Neural cell (in vitro differentiated cells): Measurements from ENCODE around the gene IGFL1. TPM values are rescaled to one million over a fixed set of nuclear protein-coding genes. Genes with fewer than 3 reads are reported as not detected.

Source experiments
- H2AFZ ChIP-seq: fragments of 200-600, 300-800 bp; sonication (generic), shearing (Covaris generic); 2 replicates; pipeline ENCODE4 v1.6.0; 2014; ENCODE audit warnings: low read depth, mild to moderate bottlenecking, antibody characterized with exemption, low read length, moderate library complexity
- H3F3A ChIP-seq: fragments of 200-600 bp; shearing (Covaris generic); 2 replicates; pipeline ENCODE4 v1.6.1; 2016; ENCODE audit warnings: mild to moderate bottlenecking, moderate library complexity, mixed read lengths, antibody characterized with exemption, low read length; ENCODE audit not compliant: insufficient read depth, poor library complexity, severe bottlenecking
- H3K27ac ChIP-seq: fragments of 200-600, 300-800 bp; sonication (generic), shearing (Covaris generic); 2 replicates; pipeline ENCODE4 v1.5.1; 2014; ENCODE audit warnings: mild to moderate bottlenecking, low read length, moderate library complexity
- H3K27me3 ChIP-seq: fragments of 300-800, 200-600 bp; sonication (generic), shearing (Covaris generic); 2 replicates; pipeline ENCODE4 v1.6.0; 2014; ENCODE audit warnings: mild to moderate bottlenecking, low read depth, low read length, moderate library complexity; ENCODE audit not compliant: insufficient read depth
- H3K36me3 ChIP-seq: fragments of 300-800, 200-600 bp; sonication (generic), shearing (Covaris generic); 2 replicates; pipeline ENCODE4 v1.5.1; 2014; ENCODE audit warnings: mild to moderate bottlenecking, antibody characterized with exemption, low read length, moderate library complexity; ENCODE audit not compliant: insufficient read depth
- H3K4me2 ChIP-seq: fragments of 300-800, 200-600 bp; sonication (generic), shearing (Covaris generic); 2 replicates; pipeline ENCODE4 v1.6.0; 2014; ENCODE audit warnings: mild to moderate bottlenecking, low read length
- H3K4me3 ChIP-seq: fragments of 300-800, 200-600 bp; sonication (generic), shearing (Covaris generic); 2 replicates; pipeline ENCODE4 v1.5.1; 2014; ENCODE audit warnings: mild to moderate bottlenecking, low read length, moderate library complexity
- H3K79me2 ChIP-seq: fragments of 200-600 bp; shearing (Covaris generic); replicated peaks from 2 replicates; pipeline ENCODE4 v1.6.0; 2014; ENCODE audit warnings: mild to moderate bottlenecking, low read length, moderate library complexity; ENCODE audit not compliant: insufficient read depth
- H3K9ac ChIP-seq: fragments of 300-800, 200-600 bp; sonication (generic), shearing (Covaris generic); 2 replicates; pipeline ENCODE4 v1.6.1; 2016; ENCODE audit warnings: mild to moderate bottlenecking, low read length, mixed read lengths
- H3K9me2 ChIP-seq: fragments of 200-600 bp; shearing (Covaris generic); 2 replicates; pipeline ENCODE4 v1.6.1; 2016; ENCODE audit warnings: mild to moderate bottlenecking, low read length, mixed read lengths; ENCODE audit not compliant: insufficient read depth
- H3K9me3 ChIP-seq: fragments of 200-600, 300-800 bp; sonication (generic), shearing (Covaris generic); 2 replicates; pipeline ENCODE4 v1.6.1; 2016; ENCODE audit warnings: mild to moderate bottlenecking, mixed run types, low read length, moderate library complexity, mixed read lengths
- H4K20me1 ChIP-seq: fragments of 200-600 bp; shearing (Covaris generic); 2 replicates; pipeline ENCODE4 v1.6.1; 2016; ENCODE audit warnings: mild to moderate bottlenecking, mixed run types; ENCODE audit not compliant: insufficient read depth
- EP300 ChIP-seq: fragments of 450-650 bp; conservative IDR thresholded peaks from 2 replicates; pipeline ENCODE4 v1.6.1; 2014; ENCODE audit warnings: antibody characterized with exemption, mild to moderate bottlenecking, moderate library complexity; ENCODE audit not compliant: poor library complexity, severe bottlenecking
- EZH2 ChIP-seq: fragments of 200-600, 300-800 bp; shearing (Covaris generic), sonication (generic); IDR thresholded peaks from 2 replicates; pipeline ENCODE4 v1.6.1; 2014; ENCODE audit warnings: antibody characterized with exemption, low read length, borderline replicate concordance, mild to moderate bottlenecking; ENCODE audit not compliant: insufficient read depth, poor library complexity, severe bottlenecking
- MXI1 ChIP-seq: fragments of 450-650 bp; conservative IDR thresholded peaks from 2 replicates; pipeline ENCODE4 v1.6.1; 2014; ENCODE audit warnings: antibody characterized with exemption, mild to moderate bottlenecking; ENCODE audit not compliant: poor library complexity, severe bottlenecking
- POLR2AphosphoS5 ChIP-seq: IDR thresholded peaks from 2 replicates; pipeline ENCODE4 v1.6.1; 2012
- RAD21 ChIP-seq: fragments of 450-650 bp; conservative IDR thresholded peaks from 2 replicates; pipeline ENCODE4 v1.6.1; 2014; ENCODE audit warnings: antibody characterized with exemption, mild to moderate bottlenecking, moderate library complexity
- SMC3 ChIP-seq: fragments of 450-650 bp; conservative IDR thresholded peaks from 2 replicates; pipeline ENCODE4 v1.6.1; 2014; ENCODE audit warnings: antibody characterized with exemption, mild to moderate bottlenecking, moderate library complexity; ENCODE audit not compliant: poor library complexity
- TAF1 ChIP-seq: IDR thresholded peaks from 2 replicates; pipeline ENCODE4 v1.6.1; 2012; ENCODE audit warnings: low read depth
- polyA plus RNA-seq: library from polyadenylated mRNA; depleted of rRNA; stranded (reverse); fragments of >200 nt; gene quantifications from 2 replicates; pipeline ENCODE4 v1.2.3, GENCODE V29; 2014
- TF ChIP-seq, protein P1 (sequence below): IDR thresholded peaks from 2 replicates; pipeline ENCODE4 v1.6.1; 2012; ENCODE audit warnings: borderline replicate concordance
- TF ChIP-seq, protein P2 (sequence below): fragments of 450-650 bp; IDR thresholded peaks from 2 replicates; pipeline ENCODE4 v1.5.1; 2014; ENCODE audit warnings: antibody characterized with exemption, mild to moderate bottlenecking, moderate library complexity; ENCODE audit not compliant: poor library complexity, severe bottlenecking

Gene IGFL1
- polyA plus RNA-seq, 1 donor from 2014 or later: not detected

DNA sequence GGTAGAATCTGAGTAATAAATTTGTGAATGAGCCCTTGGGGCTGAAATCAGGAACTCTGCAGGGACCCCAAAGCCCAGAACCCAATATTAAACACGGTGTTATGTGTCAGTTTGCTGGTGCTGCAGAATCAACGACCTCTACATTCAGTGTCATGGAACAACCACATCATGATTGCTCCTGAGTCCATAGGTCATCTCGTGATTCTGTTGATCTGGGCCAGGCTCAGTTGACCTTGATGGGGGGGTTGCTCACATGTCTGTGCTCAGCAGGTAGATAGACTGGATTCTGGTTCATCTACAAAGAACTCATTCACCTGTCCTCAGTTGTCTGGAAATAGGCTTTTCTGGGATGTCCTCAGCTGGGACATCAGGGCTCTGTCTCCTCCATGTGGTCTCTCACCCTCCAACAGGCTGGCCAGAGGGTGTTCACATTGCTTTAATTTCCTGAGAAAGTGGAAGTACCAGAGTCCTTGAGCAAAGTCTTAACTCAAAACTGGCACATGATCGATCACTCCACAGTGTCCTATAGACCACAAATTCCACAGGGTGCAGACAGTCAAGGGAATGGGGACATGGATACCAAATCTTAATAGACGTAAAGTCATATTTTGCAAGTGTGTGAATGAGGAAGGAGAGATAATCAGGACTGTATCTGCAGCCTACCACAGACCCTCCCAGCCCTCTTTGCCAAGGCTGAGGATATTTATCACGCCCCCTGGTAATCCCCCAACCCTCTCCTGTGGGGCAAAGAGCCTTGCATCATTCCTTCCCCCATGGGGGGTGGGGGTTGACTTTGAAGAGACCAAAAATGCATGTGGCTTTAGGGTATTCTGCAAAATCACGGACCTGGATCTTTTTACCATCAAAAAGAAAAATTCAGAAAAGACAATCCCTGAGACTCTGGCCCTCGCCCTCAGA lies 39.3 kb upstream of the IGFL1 start:
- Histone ChIP-seq H3K79me2 (no peaks in the 10 kb centered on the region), H3K9me2 (no peaks in the 10 kb centered on the region), H3K4me3 (no peak overlapping the region), H3K27me3 (no peaks in the 10 kb centered on the region), H3K9ac (no peak overlapping the region), H3K36me3 (no peaks in the 10 kb centered on the region), H2AFZ (no peak overlapping the region), H4K20me1 (no peaks in the 10 kb centered on the region), H3F3A (no peaks in the 10 kb centered on the region), H3K9me3 (no peaks in the 10 kb centered on the region), H3K27ac (no peak overlapping the region), H3K4me2 (no peak overlapping the region)
- TF ChIP-seq SMC3 (no peak), TAF1 (no peak), RAD21 (no peak), EP300 (no peak), MXI1 (no peak), POLR2AphosphoS5 (no peak), EZH2 (no peak)
- TF ChIP-seq, protein P1, sequence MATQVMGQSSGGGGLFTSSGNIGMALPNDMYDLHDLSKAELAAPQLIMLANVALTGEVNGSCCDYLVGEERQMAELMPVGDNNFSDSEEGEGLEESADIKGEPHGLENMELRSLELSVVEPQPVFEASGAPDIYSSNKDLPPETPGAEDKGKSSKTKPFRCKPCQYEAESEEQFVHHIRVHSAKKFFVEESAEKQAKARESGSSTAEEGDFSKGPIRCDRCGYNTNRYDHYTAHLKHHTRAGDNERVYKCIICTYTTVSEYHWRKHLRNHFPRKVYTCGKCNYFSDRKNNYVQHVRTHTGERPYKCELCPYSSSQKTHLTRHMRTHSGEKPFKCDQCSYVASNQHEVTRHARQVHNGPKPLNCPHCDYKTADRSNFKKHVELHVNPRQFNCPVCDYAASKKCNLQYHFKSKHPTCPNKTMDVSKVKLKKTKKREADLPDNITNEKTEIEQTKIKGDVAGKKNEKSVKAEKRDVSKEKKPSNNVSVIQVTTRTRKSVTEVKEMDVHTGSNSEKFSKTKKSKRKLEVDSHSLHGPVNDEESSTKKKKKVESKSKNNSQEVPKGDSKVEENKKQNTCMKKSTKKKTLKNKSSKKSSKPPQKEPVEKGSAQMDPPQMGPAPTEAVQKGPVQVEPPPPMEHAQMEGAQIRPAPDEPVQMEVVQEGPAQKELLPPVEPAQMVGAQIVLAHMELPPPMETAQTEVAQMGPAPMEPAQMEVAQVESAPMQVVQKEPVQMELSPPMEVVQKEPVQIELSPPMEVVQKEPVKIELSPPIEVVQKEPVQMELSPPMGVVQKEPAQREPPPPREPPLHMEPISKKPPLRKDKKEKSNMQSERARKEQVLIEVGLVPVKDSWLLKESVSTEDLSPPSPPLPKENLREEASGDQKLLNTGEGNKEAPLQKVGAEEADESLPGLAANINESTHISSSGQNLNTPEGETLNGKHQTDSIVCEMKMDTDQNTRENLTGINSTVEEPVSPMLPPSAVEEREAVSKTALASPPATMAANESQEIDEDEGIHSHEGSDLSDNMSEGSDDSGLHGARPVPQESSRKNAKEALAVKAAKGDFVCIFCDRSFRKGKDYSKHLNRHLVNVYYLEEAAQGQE: no peak
- TF ChIP-seq, protein P2, sequence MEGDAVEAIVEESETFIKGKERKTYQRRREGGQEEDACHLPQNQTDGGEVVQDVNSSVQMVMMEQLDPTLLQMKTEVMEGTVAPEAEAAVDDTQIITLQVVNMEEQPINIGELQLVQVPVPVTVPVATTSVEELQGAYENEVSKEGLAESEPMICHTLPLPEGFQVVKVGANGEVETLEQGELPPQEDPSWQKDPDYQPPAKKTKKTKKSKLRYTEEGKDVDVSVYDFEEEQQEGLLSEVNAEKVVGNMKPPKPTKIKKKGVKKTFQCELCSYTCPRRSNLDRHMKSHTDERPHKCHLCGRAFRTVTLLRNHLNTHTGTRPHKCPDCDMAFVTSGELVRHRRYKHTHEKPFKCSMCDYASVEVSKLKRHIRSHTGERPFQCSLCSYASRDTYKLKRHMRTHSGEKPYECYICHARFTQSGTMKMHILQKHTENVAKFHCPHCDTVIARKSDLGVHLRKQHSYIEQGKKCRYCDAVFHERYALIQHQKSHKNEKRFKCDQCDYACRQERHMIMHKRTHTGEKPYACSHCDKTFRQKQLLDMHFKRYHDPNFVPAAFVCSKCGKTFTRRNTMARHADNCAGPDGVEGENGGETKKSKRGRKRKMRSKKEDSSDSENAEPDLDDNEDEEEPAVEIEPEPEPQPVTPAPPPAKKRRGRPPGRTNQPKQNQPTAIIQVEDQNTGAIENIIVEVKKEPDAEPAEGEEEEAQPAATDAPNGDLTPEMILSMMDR: no peak

DNA sequence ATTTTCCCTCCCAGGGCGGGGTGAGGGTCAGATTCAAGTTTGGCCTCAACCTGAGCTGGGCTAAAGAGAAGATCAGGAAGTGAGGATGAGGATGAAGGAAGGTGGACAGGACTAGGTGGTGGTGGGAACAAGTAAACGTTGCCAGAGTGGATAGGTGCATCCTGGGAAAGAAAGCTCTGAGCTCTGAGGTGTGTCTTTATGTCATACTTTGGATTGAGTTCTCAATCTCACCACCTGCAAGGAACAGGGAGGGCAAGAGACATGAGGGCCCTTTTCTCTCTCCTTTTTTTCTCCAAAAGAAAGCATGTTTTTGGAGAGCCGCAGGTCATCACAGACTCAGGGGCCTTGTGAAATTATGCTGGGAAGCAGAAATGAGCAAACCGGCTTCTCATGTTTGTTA lies 38.2 kb upstream of the IGFL1 start:
- H3F3A ChIP-seq: no peaks in the 10 kb centered on the region
- TF ChIP-seq, protein P2: no peak
- no peak for TF ChIP-seq EP300
- no peak for TF ChIP-seq RAD21
- no peak for TF ChIP-seq MXI1
- TF ChIP-seq, protein P1: no peak
- no peak for TF ChIP-seq EZH2
- no peak for TF ChIP-seq TAF1
- no peak for TF ChIP-seq POLR2AphosphoS5
- no peak for TF ChIP-seq SMC3
- H4K20me1 ChIP-seq: no peaks in the 10 kb centered on the region
- no peaks in the 10 kb centered on the region for H3K9me2 ChIP-seq
- H3K9me3 ChIP-seq: no peaks in the 10 kb centered on the region
- H3K27ac ChIP-seq: no peak overlapping the region
- H3K36me3 ChIP-seq: no peaks in the 10 kb centered on the region
- no peaks in the 10 kb centered on the region for H3K27me3 ChIP-seq
- H3K9ac ChIP-seq: no peak overlapping the region
- no peak overlapping the region for H2AFZ ChIP-seq
- no peak overlapping the region for H3K4me3 ChIP-seq
- H3K4me2 ChIP-seq: no peak overlapping the region
- H3K79me2 ChIP-seq: no peaks in the 10 kb centered on the region
